Uterus (tissue), 2 donors: Measurements from ENCODE around the gene PTH1R.

Source experiments
- POLR2A ChIP-seq, 2 donors: fragments of 450-650 bp; IDR thresholded peaks; one replicate each; pipeline ENCODE4 v1.6.1; 2016; ENCODE audit warnings: antibody characterized with exemption in 2 of 2, mild to moderate bottlenecking in 1 of 2, moderate library complexity in 1 of 2
- TF ChIP-seq, protein P1 (sequence below), 4 experiments: fragments of 200-600 bp in 2 of 4; fragments of 450-650 bp in 2 of 4; sonication (generic) in 2 of 4; IDR thresholded peaks; one replicate each; pipeline ENCODE4 v1.5.1; 2016 to 2019; ENCODE audit warnings: antibody characterized with exemption in 4 of 4, mild to moderate bottlenecking in 2 of 4, moderate library complexity in 1 of 4

- TF ChIP-seq, protein P1, sequence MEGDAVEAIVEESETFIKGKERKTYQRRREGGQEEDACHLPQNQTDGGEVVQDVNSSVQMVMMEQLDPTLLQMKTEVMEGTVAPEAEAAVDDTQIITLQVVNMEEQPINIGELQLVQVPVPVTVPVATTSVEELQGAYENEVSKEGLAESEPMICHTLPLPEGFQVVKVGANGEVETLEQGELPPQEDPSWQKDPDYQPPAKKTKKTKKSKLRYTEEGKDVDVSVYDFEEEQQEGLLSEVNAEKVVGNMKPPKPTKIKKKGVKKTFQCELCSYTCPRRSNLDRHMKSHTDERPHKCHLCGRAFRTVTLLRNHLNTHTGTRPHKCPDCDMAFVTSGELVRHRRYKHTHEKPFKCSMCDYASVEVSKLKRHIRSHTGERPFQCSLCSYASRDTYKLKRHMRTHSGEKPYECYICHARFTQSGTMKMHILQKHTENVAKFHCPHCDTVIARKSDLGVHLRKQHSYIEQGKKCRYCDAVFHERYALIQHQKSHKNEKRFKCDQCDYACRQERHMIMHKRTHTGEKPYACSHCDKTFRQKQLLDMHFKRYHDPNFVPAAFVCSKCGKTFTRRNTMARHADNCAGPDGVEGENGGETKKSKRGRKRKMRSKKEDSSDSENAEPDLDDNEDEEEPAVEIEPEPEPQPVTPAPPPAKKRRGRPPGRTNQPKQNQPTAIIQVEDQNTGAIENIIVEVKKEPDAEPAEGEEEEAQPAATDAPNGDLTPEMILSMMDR (IDR thresholded peaks at IDR 0.05) = no peak
- no peak for TF ChIP-seq POLR2A (IDR thresholded peaks at IDR 0.05)
Measured at GRCh38 chr3:46947546-46947901, 70.0 kb downstream of the PTH1R start.
